SK-N-MC (cell line): ENCODE data around the gene PEX14.

Experiments used
- EZH2 ChIP-seq: fragments of 200-600 bp; sonication (generic); IDR thresholded peaks from one replicate; pipeline ENCODE4 v1.6.1; 2017; ENCODE audit warnings: antibody characterized with exemption
- FOXP2 ChIP-seq: optimal IDR thresholded peaks from 2 replicates; pipeline ENCODE3; 2011; ENCODE audit warnings: mild to moderate bottlenecking, moderate library complexity; ENCODE audit not compliant: insufficient read depth; ENCODE audit errors: extremely low read length, control extremely low read depth
- POLR2AphosphoS5 ChIP-seq: IDR thresholded peaks from 2 replicates; pipeline ENCODE4 v1.6.1; 2012; ENCODE audit warnings: mild to moderate bottlenecking, low read depth, low read length, borderline replicate concordance

DNA sequence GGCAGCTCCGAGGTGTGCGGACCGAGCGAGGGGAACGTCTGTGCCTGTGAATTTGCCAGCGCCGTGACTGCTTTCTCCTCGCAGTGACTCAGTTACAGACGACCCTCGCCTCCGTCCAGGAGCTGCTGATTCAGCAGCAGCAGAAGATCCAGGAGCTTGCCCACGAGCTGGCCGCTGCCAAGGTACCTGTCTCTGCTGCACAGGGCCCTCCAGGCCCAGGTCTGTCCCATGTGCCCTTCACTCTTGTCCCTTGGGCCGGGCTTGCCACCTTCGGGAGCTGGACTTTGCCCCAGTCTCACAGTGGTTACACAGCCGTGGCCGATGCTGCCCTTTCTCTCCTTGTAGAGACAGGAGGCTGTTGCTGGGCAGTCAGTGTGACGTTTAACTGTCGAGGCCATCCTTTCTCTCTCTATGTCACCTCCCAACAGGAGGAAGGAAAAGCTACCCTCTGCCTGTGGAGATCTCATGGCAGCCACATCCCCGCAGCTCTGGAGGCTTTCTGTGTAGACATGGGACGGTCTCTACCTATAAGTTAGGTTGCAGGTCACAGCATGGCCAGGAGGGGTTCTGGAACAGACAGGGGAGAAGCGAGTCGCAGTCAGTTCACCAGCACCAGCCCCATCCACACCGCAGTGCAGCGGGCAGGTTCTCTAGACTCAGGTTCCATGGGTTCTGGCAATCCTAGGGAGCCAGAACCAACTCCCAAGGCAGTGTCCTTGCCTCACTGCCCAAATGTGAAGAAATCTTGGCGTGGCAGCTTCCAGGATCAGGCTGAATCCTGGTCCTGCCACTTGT, 149.7 kb downstream of the PEX14 start:
- TF ChIP-seq POLR2AphosphoS5: no peak
- TF ChIP-seq EZH2: no peak
- no peak for TF ChIP-seq FOXP2
